Activated CD4-positive, alpha-beta T cell treated with anti-CD3 and anti-CD28 coated beads, Interleukin-2, amount 10 ng/mL, durations not matched to agents 24 days and 14 days (primary cell): ENCODE results near the gene CTNND1. TPM values are rescaled to one million over a fixed set of nuclear protein-coding genes. Genes with fewer than 3 reads are reported as not detected.

Source experiments
- DNase-seq: peaks from one replicate; pipeline ENCODE4 v3.0.0; 2022
- H3K27ac Mint-ChIP-seq: one replicate; pipeline ENCODE4 v1.8.0; 2022; ENCODE audit warnings: mild to moderate bottlenecking, mixed read lengths
- H3K27me3 Mint-ChIP-seq: one replicate; pipeline ENCODE4 v1.8.0; 2022; ENCODE audit warnings: mixed read lengths
- H3K36me3 Mint-ChIP-seq: one replicate; pipeline ENCODE4 v1.8.0; 2022; ENCODE audit warnings: low read depth, mild to moderate bottlenecking, mixed read lengths
- H3K4me1 Mint-ChIP-seq: one replicate; pipeline ENCODE4 v1.8.0; 2021; ENCODE audit warnings: mixed read lengths
- H3K4me3 Mint-ChIP-seq: one replicate; pipeline ENCODE4 v1.8.0; 2022; ENCODE audit warnings: mild to moderate bottlenecking, moderate library complexity, mixed read lengths
- H3K9me3 Mint-ChIP-seq: one replicate; pipeline ENCODE4 v1.8.0; 2021; ENCODE audit warnings: mixed read lengths
- intact Hi-C: fragments of 100-400 bp; cut with micrococcal nuclease; formaldehyde crosslinking; loops from one replicate; pipeline ENCODE4 v1.15.1; 2023
- total RNA-seq: library from RNA; stranded (reverse); gene quantifications from 2 replicates; pipeline ENCODE4 v1.2.3, GENCODE V29; 2022

Gene CTNND1
- total RNA-seq, 1 donor from 2014 or later: 4.9 TPM

- intact Hi-C loops: loop anchor here (10.0 kb wide), 1 partner anchor 410 kb away; the partner anchor contains the start of genes P2RX3 and SSRP1
- H3K27me3 Mint-ChIP-seq: no peaks in the 10 kb centered on the region
- no peak for DNase-seq
- H3K36me3 Mint-ChIP-seq: peaks cover 63% of the 10 kb centered on the region
- H3K9me3 Mint-ChIP-seq: no peaks in the 10 kb centered on the region
- H3K27ac Mint-ChIP-seq: peak overlapping the region; percentile 78
- H3K4me3 Mint-ChIP-seq: peak overlapping the region; percentile 66
- peaks cover 38% of the 10 kb centered on the region for H3K4me1 Mint-ChIP-seq
Measured at GRCh38 chr11:57744357-57744756, 17.2 kb upstream of the CTNND1 start.

GRCh38 chr11:57745206-57745605 lies 16.4 kb upstream of the CTNND1 start:
- Mint-ChIP-seq H3K4me1 (peaks cover 35% of the 10 kb centered on the region), H3K9me3 (no peaks in the 10 kb centered on the region), H3K36me3 (peaks cover 59% of the 10 kb centered on the region), H3K27ac (peak overlapping the region; percentile 36), H3K27me3 (no peaks in the 10 kb centered on the region), H3K4me3 (no peak overlapping the region)
- no peak for DNase-seq
- intact Hi-C loops: loop anchor here (10.0 kb wide), 1 partner anchor 410 kb away; the partner anchor contains the start of genes P2RX3 and SSRP1

DNA sequence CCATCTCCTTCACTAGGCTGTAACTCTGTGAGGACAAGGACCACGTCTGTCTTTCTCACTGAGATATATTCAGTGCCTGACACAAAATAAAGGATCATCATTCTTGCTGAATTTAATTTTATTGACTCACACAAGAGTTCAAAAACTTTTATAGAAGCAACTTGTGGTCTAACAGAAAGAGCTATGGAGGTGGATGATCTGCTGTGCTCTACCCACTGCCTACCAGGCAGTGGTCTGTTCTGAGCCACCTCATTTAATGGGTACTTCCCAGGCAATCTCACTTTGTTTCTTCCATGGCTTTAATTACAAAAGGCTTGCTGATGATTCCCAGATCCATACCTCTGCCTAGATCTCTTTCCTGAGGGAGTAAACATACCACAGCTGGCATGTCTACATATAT lies 14.7 kb upstream of the CTNND1 start:
- Mint-ChIP-seq H3K4me3 (no peak overlapping the region), H3K27ac (peak overlapping the region; percentile 74), H3K9me3 (no peaks in the 10 kb centered on the region), H3K27me3 (no peaks in the 10 kb centered on the region), H3K4me1 (peaks cover 31% of the 10 kb centered on the region), H3K36me3 (peaks cover 51% of the 10 kb centered on the region)
- intact Hi-C loops: loop anchor here (10.0 kb wide), 1 partner anchor 412 kb away; the partner anchor contains the start of genes P2RX3 and SSRP1
- no peak for DNase-seq

DNA sequence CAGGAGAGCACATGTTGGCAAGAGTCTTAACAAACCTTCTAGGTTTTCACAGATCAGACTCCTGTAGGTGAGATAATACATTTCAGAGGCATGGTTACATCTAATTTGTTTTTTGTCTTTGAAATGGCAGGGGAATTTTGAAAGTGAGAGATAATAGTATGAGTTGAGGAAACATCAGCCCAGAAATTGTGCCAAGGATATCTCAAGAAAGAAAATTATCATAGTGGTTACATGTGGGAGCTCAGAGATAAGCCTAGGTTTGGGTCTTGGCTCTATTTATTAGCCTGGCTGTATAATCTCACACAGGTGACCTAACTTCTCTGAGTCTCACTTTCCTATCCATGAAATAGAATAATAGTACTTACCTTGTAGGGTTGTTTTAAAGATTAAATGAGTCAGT lies 10.4 kb upstream of the CTNND1 start:
- intact Hi-C loops: loop anchor here (1.0 kb wide), 1 partner anchor 49 kb away; no protein-coding TSS in a partner anchor
- Mint-ChIP-seq H3K27me3 (no peaks in the 10 kb centered on the region), H3K4me3 (no peak overlapping the region), H3K36me3 (peaks cover 20% of the 10 kb centered on the region), H3K9me3 (no peaks in the 10 kb centered on the region), H3K27ac (no peak overlapping the region), H3K4me1 (peaks cover 19% of the 10 kb centered on the region)
- DNase-seq: no peak

DNA sequence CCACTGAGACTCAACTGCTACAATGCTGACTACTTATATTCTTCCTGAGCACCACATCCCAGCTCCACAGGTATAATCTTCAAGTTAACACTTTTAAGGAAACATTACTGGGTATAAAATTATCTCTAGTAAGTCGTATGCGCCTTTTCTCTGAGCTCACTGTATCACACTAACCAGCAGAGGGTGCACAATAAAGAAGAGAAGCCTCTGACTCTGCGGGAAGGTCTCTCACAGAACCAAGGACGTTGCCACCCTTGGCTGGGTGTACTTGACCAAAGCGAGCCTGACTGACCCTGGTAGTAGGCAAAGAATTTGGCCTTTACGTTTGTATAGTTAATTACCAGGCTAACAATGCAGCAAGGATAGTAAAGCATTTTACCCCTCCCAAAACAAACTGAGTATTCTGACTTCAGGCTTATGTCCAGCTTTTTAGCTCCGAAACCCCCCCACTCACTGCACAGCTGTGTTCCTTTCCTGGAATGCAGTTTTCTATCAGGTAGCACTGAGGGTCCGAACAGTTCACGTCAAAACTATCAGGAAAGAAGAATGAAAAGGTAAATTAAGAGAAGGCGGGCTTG lies 9.8 kb upstream of the CTNND1 start, which contains the start of gene BTBD18:
Gene BTBD18, minus strand, starts transcription at position 144 of the 578 bp plus-strand sequence. CDS start 631 bp downstream, outside the sequence.
- Mint-ChIP-seq H3K36me3 (peaks cover 15% of the 10 kb centered on the region), H3K9me3 (no peaks in the 10 kb centered on the region), H3K4me3 (no peak within 1 kb of the TSS), H3K27me3 (no peaks in the 10 kb centered on the region), H3K4me1 (peaks cover 18% of the 10 kb centered on the region), H3K27ac (no peak within 1 kb of the TSS)
- peak; percentile 66 for DNase-seq
- intact Hi-C loops: loop anchor here (1.0 kb wide), 1 partner anchor 49 kb away; no protein-coding TSS in a partner anchor

- Mint-ChIP-seq H3K4me1 (peaks cover 14% of the 10 kb centered on the region), H3K9me3 (no peaks in the 10 kb centered on the region), H3K27me3 (no peaks in the 10 kb centered on the region), H3K27ac (no peak overlapping the region), H3K36me3 (peaks cover 10% of the 10 kb centered on the region), H3K4me3 (no peak overlapping the region)
- no peak for DNase-seq
- intact Hi-C loops: no loop called here
Measured at GRCh38 chr11:57752954-57753353, 8.6 kb upstream of the CTNND1 start.

DNA sequence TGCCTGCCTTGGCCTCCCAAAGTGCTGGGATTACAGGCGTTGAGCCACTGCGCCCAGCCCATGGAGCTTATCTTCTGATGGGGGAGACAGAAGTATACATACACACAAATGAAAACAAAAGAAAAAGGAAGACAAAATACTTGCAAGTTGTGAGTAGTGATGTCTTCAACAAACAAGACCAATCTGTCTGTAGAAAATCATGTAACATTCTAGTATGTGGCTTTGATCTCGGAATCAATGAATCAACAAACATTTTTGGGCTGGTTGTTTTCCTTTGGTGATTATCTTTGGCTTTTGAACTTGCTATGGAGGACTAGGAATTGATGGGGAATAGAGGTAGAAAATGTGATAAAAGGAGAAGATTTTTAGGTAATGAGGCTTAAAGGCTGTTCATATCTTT lies 3.4 kb upstream of the CTNND1 start:
- Mint-ChIP-seq H3K27ac (no peak overlapping the region), H3K4me3 (no peak overlapping the region), H3K9me3 (no peaks in the 10 kb centered on the region)

GRCh38 chr11:57762235-57762861 lies 746 bp downstream of the CTNND1 start:
- H3K9me3 Mint-ChIP-seq: no peaks in the 10 kb centered on the region
- no peak for DNase-seq
- peaks cover 23% of the 10 kb centered on the region for H3K4me1 Mint-ChIP-seq
- H3K36me3 Mint-ChIP-seq: peaks cover 1% of the 10 kb centered on the region
- no peaks in the 10 kb centered on the region for H3K27me3 Mint-ChIP-seq
- intact Hi-C loops: no loop called here
- peak overlapping the region; percentile 54 for H3K4me3 Mint-ChIP-seq
- H3K27ac Mint-ChIP-seq: no peak overlapping the region

More for the DNA sequence above, 3.4 kb upstream of the CTNND1 start:
- H3K4me1 Mint-ChIP-seq: peaks cover 15% of the 10 kb centered on the region
- no peak for DNase-seq
- intact Hi-C loops: no loop called here
- H3K36me3 Mint-ChIP-seq: peaks cover 1% of the 10 kb centered on the region
- no peaks in the 10 kb centered on the region for H3K27me3 Mint-ChIP-seq

DNA sequence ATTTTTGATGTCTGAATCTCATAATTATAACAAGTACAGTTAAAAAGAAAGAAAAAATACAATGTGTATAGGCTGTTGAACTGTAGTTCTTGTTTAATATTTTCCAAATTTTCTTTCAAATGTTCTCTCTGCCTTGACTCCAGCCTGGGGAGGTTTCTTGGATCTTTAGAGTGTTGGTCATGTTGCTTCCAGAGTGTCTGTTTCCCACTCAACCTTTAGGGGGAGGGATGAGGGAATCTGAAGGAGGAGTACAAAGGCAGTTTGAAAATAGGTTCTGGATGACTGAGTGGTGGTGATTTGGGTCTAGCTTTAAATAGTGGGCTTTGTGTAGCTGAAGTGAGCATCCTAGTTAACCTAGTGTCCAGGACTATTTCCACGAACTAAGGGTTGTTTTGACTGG lies 2.0 kb downstream of the CTNND1 start:
- Mint-ChIP-seq H3K4me1 (peaks cover 19% of the 10 kb centered on the region), H3K4me3 (no peak overlapping the region), H3K27ac (no peak overlapping the region), H3K9me3 (no peaks in the 10 kb centered on the region), H3K36me3 (peaks cover 1% of the 10 kb centered on the region), H3K27me3 (no peaks in the 10 kb centered on the region)
- DNase-seq: no peak
- intact Hi-C loops: no loop called here

DNA sequence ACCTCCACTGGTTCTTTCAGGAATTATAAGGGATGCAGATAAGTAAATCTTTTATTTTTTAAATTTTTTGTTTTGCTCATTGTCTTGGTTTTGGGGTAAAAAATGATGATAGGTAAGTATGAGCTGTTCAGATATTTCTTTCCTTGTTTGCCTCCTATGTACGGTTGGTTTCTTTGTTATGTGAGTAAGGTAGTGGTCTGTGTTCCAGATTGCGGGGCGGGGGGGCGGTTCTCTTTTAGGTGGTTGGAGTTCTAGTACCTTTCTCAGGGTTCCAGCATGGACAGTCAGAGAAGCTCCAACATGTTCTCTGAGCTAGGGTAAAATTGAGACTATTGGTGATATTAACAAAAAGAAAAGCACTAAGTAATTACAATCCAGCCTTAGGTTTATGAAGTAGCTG lies 2.4 kb downstream of the CTNND1 start:
- H3K4me1 Mint-ChIP-seq: peaks cover 19% of the 10 kb centered on the region
- H3K27me3 Mint-ChIP-seq: no peaks in the 10 kb centered on the region
- peaks cover 1% of the 10 kb centered on the region for H3K36me3 Mint-ChIP-seq
- no peak overlapping the region for H3K4me3 Mint-ChIP-seq
- intact Hi-C loops: no loop called here
- H3K27ac Mint-ChIP-seq: no peak overlapping the region
- no peak for DNase-seq
- H3K9me3 Mint-ChIP-seq: no peaks in the 10 kb centered on the region

- Mint-ChIP-seq H3K4me3 (no peak overlapping the region), H3K27ac (no peak overlapping the region), H3K4me1 (peaks cover 19% of the 10 kb centered on the region), H3K27me3 (no peaks in the 10 kb centered on the region), H3K9me3 (no peaks in the 10 kb centered on the region), H3K36me3 (peaks cover 1% of the 10 kb centered on the region)
- intact Hi-C loops: no loop called here
- DNase-seq: no peak
Measured at GRCh38 chr11:57764566-57764965, 3.0 kb downstream of the CTNND1 start.

DNA sequence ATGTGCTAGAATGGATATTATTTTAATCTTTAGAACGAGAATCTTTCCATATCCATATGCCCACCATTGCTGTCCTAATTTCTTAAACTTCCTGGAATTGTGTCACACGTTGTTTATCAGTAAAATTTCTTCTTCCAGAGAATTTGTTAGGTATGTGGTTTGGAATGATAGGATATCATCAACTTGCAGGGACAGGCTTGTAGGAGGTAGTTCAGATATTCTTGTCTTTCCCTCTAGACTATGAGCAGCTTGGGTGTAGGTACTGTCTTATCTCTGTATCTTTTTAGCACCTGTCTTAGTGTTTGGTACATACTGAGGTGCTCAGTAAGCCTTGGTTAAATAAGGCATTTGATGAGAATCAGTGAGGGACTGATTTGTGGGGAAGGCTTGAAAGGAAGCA lies 3.4 kb downstream of the CTNND1 start:
- Mint-ChIP-seq H3K27me3 (no peaks in the 10 kb centered on the region), H3K27ac (no peak overlapping the region), H3K36me3 (peaks cover 1% of the 10 kb centered on the region), H3K9me3 (no peaks in the 10 kb centered on the region), H3K4me1 (peaks cover 19% of the 10 kb centered on the region), H3K4me3 (no peak overlapping the region)
- intact Hi-C loops: no loop called here
- DNase-seq: no peak

DNA sequence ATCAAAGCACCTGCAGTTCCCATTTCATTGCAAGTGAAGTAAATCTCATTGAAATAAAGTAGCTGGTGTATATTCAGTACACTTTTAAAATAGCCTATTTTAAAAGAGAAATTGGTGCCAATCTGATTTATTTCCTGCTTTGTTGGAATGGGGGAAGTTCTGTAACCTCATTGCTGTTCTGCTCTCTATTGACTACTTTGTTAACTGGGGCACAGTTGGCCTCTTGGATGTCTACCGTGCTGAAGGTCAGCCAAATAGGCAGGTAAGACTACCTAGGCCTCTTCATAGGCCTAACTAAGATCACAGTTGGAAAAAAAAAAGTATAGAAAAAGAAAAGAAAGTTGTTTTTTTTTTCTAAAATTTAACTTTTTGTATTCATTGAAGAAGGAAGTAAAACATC lies 9.2 kb downstream of the CTNND1 start:
- H3K4me1 Mint-ChIP-seq: peaks cover 10% of the 10 kb centered on the region
- DNase-seq: no peak
- no peak overlapping the region for H3K27ac Mint-ChIP-seq

DNA sequence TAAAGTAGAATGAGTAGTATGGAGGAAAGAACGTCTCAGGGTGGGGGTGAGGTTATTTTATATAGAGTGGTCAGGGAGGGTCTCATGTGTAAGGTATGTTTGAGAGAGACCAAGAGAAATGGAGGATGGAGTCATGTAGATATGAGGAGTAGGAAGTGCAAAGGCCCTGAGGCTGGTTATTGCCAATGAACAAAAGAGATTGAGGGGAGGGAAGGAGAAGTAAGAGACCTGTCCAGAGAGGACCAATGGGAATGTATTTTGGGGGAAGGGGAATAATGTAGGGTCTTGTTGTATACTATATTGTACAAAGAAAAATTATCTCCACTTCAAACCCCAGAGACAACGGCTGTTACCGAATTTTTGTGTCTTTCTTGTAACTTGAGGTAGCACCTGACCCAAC lies 9.8 kb downstream of the CTNND1 start:
- Mint-ChIP-seq H3K27me3 (no peaks in the 10 kb centered on the region), H3K4me3 (no peak overlapping the region), H3K36me3 (peaks cover 4% of the 10 kb centered on the region), H3K4me1 (peaks cover 10% of the 10 kb centered on the region), H3K27ac (no peak overlapping the region), H3K9me3 (no peaks in the 10 kb centered on the region)
- DNase-seq: no peak
- intact Hi-C loops: no loop called here

More for the DNA sequence above, 9.2 kb downstream of the CTNND1 start:
- no peaks in the 10 kb centered on the region for H3K27me3 Mint-ChIP-seq
- H3K4me3 Mint-ChIP-seq: no peak overlapping the region
- peaks cover 4% of the 10 kb centered on the region for H3K36me3 Mint-ChIP-seq
- no peaks in the 10 kb centered on the region for H3K9me3 Mint-ChIP-seq
- intact Hi-C loops: no loop called here
